ENCODE data around the gene COL8A2. TPM values are rescaled to one million over a fixed set of nuclear protein-coding genes. Genes with fewer than 3 reads are reported as not detected.

COL8A2 gene
- total RNA-seq, 1 experiment from 2014 or later, result 2.3 TPM

- TF ChIP-seq, protein P1, sequence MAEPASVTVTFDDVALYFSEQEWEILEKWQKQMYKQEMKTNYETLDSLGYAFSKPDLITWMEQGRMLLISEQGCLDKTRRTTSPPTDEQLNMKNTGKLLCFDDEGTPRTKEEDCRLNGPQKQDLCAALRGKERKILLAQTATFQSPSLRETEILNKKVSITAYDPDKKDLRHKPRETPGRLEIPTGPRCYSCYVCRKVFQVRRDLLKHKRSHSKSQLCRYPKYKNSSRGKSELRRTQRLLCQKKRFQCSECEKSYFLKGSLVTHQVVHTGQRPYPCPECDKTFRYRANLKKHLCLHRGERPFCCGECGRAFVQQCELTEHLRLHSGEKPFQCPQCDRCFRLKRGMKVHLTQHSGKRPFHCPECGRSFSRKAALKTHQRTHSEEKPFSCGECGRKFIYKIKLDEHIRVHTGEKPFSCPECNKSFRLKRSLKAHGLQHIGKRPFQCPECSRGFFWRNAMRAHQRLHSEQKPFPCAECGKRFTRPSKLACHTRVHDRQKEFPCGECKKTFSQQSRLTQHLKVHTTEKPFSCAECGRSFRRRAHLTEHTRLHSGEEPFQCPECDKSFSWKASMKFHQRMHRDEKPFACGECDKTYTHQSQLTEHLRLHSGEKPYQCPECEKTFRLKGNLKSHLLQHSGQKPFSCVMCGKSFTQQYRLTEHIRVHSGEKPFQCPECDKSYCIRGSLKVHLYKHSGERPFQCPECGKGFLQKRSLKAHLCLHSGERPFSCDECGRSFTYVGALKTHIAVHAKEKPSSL (CRISPR knock-in tag; conservative IDR thresholded peaks at IDR 0.05), result no peak
- TF ChIP-seq ZNF232 (CRISPR knock-in tag; IDR thresholded peaks at IDR 0.05) (no peak), GTF2I (CRISPR knock-in tag; conservative IDR thresholded peaks at IDR 0.05) (no peak)
- TF ChIP-seq, protein P2, sequence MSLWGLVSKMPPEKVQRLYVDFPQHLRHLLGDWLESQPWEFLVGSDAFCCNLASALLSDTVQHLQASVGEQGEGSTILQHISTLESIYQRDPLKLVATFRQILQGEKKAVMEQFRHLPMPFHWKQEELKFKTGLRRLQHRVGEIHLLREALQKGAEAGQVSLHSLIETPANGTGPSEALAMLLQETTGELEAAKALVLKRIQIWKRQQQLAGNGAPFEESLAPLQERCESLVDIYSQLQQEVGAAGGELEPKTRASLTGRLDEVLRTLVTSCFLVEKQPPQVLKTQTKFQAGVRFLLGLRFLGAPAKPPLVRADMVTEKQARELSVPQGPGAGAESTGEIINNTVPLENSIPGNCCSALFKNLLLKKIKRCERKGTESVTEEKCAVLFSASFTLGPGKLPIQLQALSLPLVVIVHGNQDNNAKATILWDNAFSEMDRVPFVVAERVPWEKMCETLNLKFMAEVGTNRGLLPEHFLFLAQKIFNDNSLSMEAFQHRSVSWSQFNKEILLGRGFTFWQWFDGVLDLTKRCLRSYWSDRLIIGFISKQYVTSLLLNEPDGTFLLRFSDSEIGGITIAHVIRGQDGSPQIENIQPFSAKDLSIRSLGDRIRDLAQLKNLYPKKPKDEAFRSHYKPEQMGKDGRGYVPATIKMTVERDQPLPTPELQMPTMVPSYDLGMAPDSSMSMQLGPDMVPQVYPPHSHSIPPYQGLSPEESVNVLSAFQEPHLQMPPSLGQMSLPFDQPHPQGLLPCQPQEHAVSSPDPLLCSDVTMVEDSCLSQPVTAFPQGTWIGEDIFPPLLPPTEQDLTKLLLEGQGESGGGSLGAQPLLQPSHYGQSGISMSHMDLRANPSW (CRISPR knock-in tag; conservative IDR thresholded peaks at IDR 0.05; ENCODE audit: low read depth), result no peak
Observed at GRCh38 chr1:36136535-36136934, 11.5 kb upstream of the COL8A2 start (continued).

GRCh38 chr1:36135796-36136195 lies 10.8 kb upstream of the COL8A2 start:
- no peak overlapping the region for H3K4me3 Mint-ChIP-seq
- ChIA-PET POLR2A (no interaction called here), CTCF (interaction anchor here (0.7 to 5.5 kb wide), 9 partner anchors 13 to 252 kb away, joined by 3 to 142 read pairs (median 8); partner anchors contain the start of genes AGO1, THRAP3 and TRAPPC3)
- DNase-seq (ENCODE audit: low spot score), result no peak
- no peak overlapping the region for H3K27ac Mint-ChIP-seq
- no peaks in the 10 kb centered on the region for H3K27me3 Mint-ChIP-seq (ENCODE audit: low read depth)
- peaks cover 6% of the 10 kb centered on the region for H3K4me1 Mint-ChIP-seq
- no peaks in the 10 kb centered on the region for H3K9me3 Mint-ChIP-seq
- no peak for TF ChIP-seq CBFB (CRISPR knock-in tag; IDR thresholded peaks at IDR 0.05; ENCODE audit: low read depth)
- no peak for TF ChIP-seq ZNF138 (CRISPR knock-in tag; conservative IDR thresholded peaks at IDR 0.05)
- TF ChIP-seq ZNF671 (CRISPR knock-in tag; IDR thresholded peaks at IDR 0.05), result no peak
- no peak for TF ChIP-seq ZNF423 (CRISPR knock-in tag; IDR thresholded peaks at IDR 0.05)
- TF ChIP-seq E2F5 (CRISPR knock-in tag; IDR thresholded peaks at IDR 0.05), result no peak
- H3K36me3 Mint-ChIP-seq, result peaks cover 20% of the 10 kb centered on the region; the same call in 1 of the 2 replicates
- no peak for ATAC-seq

- H3K27ac Mint-ChIP-seq, result peak overlapping the region; percentile 26
- TF ChIP-seq ZNF532 (CRISPR knock-in tag; IDR thresholded peaks at IDR 0.05; ENCODE audit: borderline replicate concordance) (no peak), ESRRA (CRISPR knock-in tag; IDR thresholded peaks at IDR 0.05; ENCODE audit: borderline replicate concordance) (no peak), E2F1 (CRISPR knock-in tag; IDR thresholded peaks at IDR 0.05) (no peak), E2F5 (CRISPR knock-in tag; IDR thresholded peaks at IDR 0.05) (no peak), IRF1 (CRISPR knock-in tag; IDR thresholded peaks at IDR 0.05) (no peak), AR (CRISPR knock-in tag; IDR thresholded peaks at IDR 0.05) (no peak), GRHL2 (CRISPR knock-in tag; IDR thresholded peaks at IDR 0.05; ENCODE audit: insufficient replicate concordance, severe bottlenecking) (no peak)
Observed at GRCh38 chr1:36135330-36135667, 10.3 kb upstream of the COL8A2 start.

More at GRCh38 chr1:36135330-36135667, 10.3 kb upstream of the COL8A2 start:
- ATAC-seq (no peak), DNase-seq (ENCODE audit: low spot score) (no peak)
- Mint-ChIP-seq H3K9me3 (no peaks in the 10 kb centered on the region), H3K27me3 (ENCODE audit: low read depth) (no peaks in the 10 kb centered on the region), H3K4me3 (no peak overlapping the region), H3K36me3 (peaks cover 20% of the 10 kb centered on the region; the same call in 1 of the 2 replicates), H3K4me1 (peaks cover 6% of the 10 kb centered on the region)
- ChIA-PET CTCF (interaction anchor here (0.6 to 5.5 kb wide), 45 partner anchors 10 to 315 kb away, joined by 3 to 142 read pairs (median 4); partner anchors contain the start of genes AGO1, AGO3, OSCP1 and SH3D21), POLR2A (interaction anchor here (0.7 to 1.0 kb wide), 3 partner anchors 14 to 38 kb away, joined by 3 to 6 read pairs (median 5); partner anchors contain the start of gene TRAPPC3)
